ENCODE data around the gene BCL2L15. TPM values are rescaled to one million over a fixed set of nuclear protein-coding genes. Genes with fewer than 3 reads are reported as not detected.

BCL2L15 gene
- total and polyA plus RNA-seq, 10 donors, result 0.64 to 7.1 (median 1.9) TPM

DNA sequence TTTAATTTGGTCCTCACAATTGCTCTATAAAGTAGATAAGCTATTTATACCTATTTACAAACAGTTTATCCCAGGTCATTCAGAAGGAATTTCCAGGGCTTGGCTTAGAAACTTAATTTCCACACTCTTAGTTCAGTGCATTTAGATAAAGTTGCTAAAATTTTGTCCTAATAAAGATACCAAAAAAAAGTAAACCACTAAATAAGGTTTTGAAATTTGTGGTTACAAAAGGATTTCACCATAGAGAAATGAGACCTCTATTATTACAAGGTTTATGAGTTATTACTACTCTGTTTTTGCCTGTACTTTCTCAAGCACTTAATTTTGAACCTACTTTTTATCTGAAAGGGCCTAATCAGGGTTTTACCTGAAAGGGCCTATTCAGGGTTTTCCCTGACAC, 38.3 kb downstream of the BCL2L15 start:
- no peak for TF ChIP-seq POLR2AphosphoS5 (IDR thresholded peaks at IDR 0.05)
- no peak for TF ChIP-seq POLR2A (IDR thresholded peaks at IDR 0.05)
- no peak for TF ChIP-seq CTCF (IDR thresholded peaks at IDR 0.05 in 8 of 11, conservative IDR thresholded peaks at IDR 0.05 in 3 of 11)
- Histone ChIP-seq H3K9me3 (peaks cover 0 to 7% (median 2%) of the 10 kb centered on the region in 8 donors), H3K27ac (peak overlapping the region in 2 of 8 donors; percentile 13 to 49), H3K36me3 (peaks cover 0 to 84% (median 7%) of the 10 kb centered on the region in 6 donors), H3K4me3 (no peak overlapping the region), H3K27me3 (replicated peaks in 1 of 7) (no peaks in the 10 kb centered on the region), H3K4me1 (peaks cover 0 to 23% (median 2%) of the 10 kb centered on the region in 6 donors)
- DNase-seq, result no peak
- intact Hi-C loops (cut with DNase I; ENCODE audit: low total_unique reads), result no loop called here

GRCh38 chr1:113846391-113847035, 40.9 kb downstream of the BCL2L15 start:
- Histone ChIP-seq H3K9me3 (peaks cover 0 to 7% (median 2%) of the 10 kb centered on the region in 8 donors), H3K4me1 (peaks cover 0 to 20% (median 2%) of the 10 kb centered on the region in 6 donors), H3K27ac (no peak overlapping the region), H3K27me3 (replicated peaks in 1 of 7) (no peaks in the 10 kb centered on the region), H3K36me3 (peaks cover 0 to 85% (median 9%) of the 10 kb centered on the region in 6 donors), H3K4me3 (no peak overlapping the region)
- intact Hi-C loops (cut with DNase I; ENCODE audit: low total_unique reads), result no loop called here
- no peak for DNase-seq
- 80 to 94% (median 86%) methylated on average over 2 of the region's 2 CpGs for WGBS, 5 donors
- no peak for TF ChIP-seq POLR2AphosphoS5 (IDR thresholded peaks at IDR 0.05)
- no peak for TF ChIP-seq CTCF (IDR thresholded peaks at IDR 0.05 in 8 of 11, conservative IDR thresholded peaks at IDR 0.05 in 3 of 11)
- TF ChIP-seq POLR2A (IDR thresholded peaks at IDR 0.05), result no peak

DNA sequence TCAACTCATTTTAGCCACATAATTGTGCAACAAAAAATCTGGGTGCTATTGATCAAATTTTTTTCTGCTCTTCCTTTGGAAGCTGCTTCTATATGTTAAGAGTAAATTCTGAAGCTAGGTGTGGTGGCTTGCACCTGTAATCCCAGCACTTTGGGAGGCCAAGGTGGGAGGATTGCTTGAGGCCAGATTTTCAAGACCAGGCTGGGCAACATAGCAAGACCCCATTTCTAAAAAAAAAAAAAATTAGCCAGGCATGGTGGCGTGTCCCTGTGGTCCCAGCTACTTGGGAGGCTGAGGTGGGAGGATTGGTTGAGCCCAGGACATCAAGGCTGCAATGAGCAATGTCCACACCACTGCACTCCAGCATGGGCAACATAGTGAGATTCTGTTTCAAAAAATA, 50.8 kb downstream of the BCL2L15 start:
- Histone ChIP-seq H3K9me3 (no peaks in the 10 kb centered on the region), H3K27me3 (replicated peaks in 1 of 7) (no peaks in the 10 kb centered on the region), H3K4me3 (no peak overlapping the region), H3K36me3 (peaks cover 0 to 79% (median 22%) of the 10 kb centered on the region in 6 donors), H3K4me1 (peaks cover 0 to 23% (median 9%) of the 10 kb centered on the region in 6 donors), H3K27ac (peak overlapping the region in 1 of 8 donors; percentile 41)
- TF ChIP-seq POLR2A (IDR thresholded peaks at IDR 0.05), result no peak
- TF ChIP-seq CTCF (IDR thresholded peaks at IDR 0.05 in 8 of 11, conservative IDR thresholded peaks at IDR 0.05 in 3 of 11), result no peak
- TF ChIP-seq POLR2AphosphoS5 (IDR thresholded peaks at IDR 0.05), result no peak
- intact Hi-C loops (cut with DNase I; ENCODE audit: low total_unique reads), result loop anchor here (10.0 kb wide), 1 partner anchor 68 kb away; the partner anchor contains the start of genes AP4B1 and DCLRE1B
- 92 to 100% (median 94%) methylated on average over 1 of the region's 1 CpG for WGBS, 5 donors
- no peak for DNase-seq

DNA sequence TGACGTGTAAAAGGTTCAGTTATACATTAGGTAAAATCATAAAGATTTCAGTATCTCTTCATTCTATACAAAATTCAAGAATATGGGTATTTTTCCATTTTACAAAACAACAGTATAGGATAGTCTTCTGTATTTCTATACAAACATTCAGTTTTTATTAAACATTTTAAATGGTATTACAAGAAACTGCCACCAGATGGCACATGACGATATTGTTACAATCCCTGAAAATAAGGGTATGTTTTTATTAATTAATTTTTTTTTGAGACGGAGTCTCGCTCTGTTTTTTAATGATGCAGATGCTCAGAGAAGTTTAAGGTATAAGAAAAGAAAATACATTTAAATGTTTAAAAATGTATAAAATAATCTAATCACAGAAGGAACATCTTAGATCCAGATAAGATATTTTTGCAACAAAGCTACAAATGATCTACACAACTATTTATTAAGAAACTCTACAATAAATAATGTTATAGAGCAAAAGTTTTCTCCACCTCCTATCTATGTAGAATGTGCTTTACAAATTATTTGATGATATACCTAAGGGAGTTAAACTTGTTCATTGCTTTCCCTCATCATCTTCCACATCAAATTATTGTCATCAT, 51.6 kb downstream of the BCL2L15 start:
- Histone ChIP-seq H3K27me3 (replicated peaks in 1 of 7) (no peaks in the 10 kb centered on the region), H3K4me3 (no peak overlapping the region), H3K36me3 (peaks cover 0 to 79% (median 23%) of the 10 kb centered on the region in 6 donors), H3K9me3 (no peaks in the 10 kb centered on the region), H3K27ac (peak overlapping the region in 1 of 8 donors; percentile 2), H3K4me1 (peaks cover 0 to 23% (median 9%) of the 10 kb centered on the region in 6 donors)
- 19 to 25% (median 22%) methylated on average over 4 of the region's 4 CpGs for WGBS, 5 donors
- intact Hi-C loops (cut with DNase I; ENCODE audit: low total_unique reads), result loop anchor here (10.0 kb wide), 1 partner anchor 69 kb away; the partner anchor contains the start of genes AP4B1 and DCLRE1B
- no peak for DNase-seq
- TF ChIP-seq CTCF (IDR thresholded peaks at IDR 0.05 in 8 of 11, conservative IDR thresholded peaks at IDR 0.05 in 3 of 11) (peak in 10 of 11 experiments; percentile 44 to 72 (median 61)), POLR2AphosphoS5 (IDR thresholded peaks at IDR 0.05) (no peak)
